ENCODE results near the gene CAAP1. TPM values are rescaled to one million over a fixed set of nuclear protein-coding genes. Genes with fewer than 3 reads are reported as not detected.

The CAAP1 gene
- total and polyA plus RNA-seq, 2 of the 8 experiments (the other 6 are each of a cell fraction or from before 2014, with no cell fraction given) = 9.5 to 36.7 TPM

GRCh38 chr9:26801772-26802171 is 90.8 kb downstream of the CAAP1 start (continued):
- no peak for TF ChIP-seq E2F6 (IDR thresholded peaks at IDR 0.05)
- TF ChIP-seq EP300 (IDR thresholded peaks at IDR 0.05; ENCODE audit: borderline replicate concordance in 1 of 2, low read depth in 2 of 2, low read length in 2 of 2) = no peak
- no peak for TF ChIP-seq SIN3A (conservative IDR thresholded peaks at IDR 0.05 in 1 of 2, IDR thresholded peaks at IDR 0.05 in 1 of 2; ENCODE audit: low read depth in 1 of 2, low read length in 2 of 2)
- TF ChIP-seq SUZ12 (IDR thresholded peaks at IDR 0.05; ENCODE audit: low read length) = no peak
- no peak for TF ChIP-seq KDM5A (IDR thresholded peaks at IDR 0.05; ENCODE audit: low read length)
